GM12892 (cell line): ENCODE results near the gene MARCHF10.

ENCODE experiments used
- POLR2A ChIP-seq: IDR thresholded peaks from 2 replicates; pipeline ENCODE4 v1.6.1; 2011; ENCODE audit warnings: low read depth, low read length, control low read depth
- POLR2AphosphoS5 ChIP-seq: IDR thresholded peaks from 2 replicates; pipeline ENCODE4 v1.6.1; 2011; ENCODE audit warnings: low read depth, low read length, control low read depth
- TAF1 ChIP-seq: IDR thresholded peaks from 2 replicates; pipeline ENCODE4 v1.6.1; 2011; ENCODE audit warnings: low read depth, mild to moderate bottlenecking, control low read depth, low read length, borderline replicate concordance

DNA sequence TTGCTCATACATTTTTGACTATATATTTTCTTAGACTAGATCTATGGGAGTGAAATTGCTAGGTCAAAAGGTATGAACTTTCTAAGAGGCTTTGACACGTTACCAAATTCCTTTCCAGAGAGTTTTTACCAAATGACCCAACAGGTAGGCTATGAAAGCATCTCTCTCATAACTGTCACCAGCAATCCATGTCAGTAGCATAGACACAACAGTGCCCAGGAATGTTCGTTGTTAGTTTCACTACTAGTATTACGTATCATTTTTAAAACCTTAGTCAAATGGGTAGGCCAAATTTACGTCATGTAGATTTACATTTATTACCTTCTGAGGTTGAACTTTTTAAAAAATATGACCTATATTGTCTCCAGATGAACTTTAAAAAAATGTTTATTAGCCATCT is 66.8 kb downstream of the MARCHF10 start:
- TF ChIP-seq POLR2A (no peak), POLR2AphosphoS5 (no peak), TAF1 (no peak)
